H1 (cell line): Measurements from ENCODE around the gene CHST11. TPM values are rescaled to one million over a fixed set of nuclear protein-coding genes. Genes with fewer than 3 reads are reported as not detected.

Source experiments
- CTCF ChIA-PET: fragments of 300-600 bp; sonication (Branson Sonifier 250); formaldehyde crosslinking; loops from one replicate; lab custom pipeline; 2021; ENCODE audit not compliant: partially characterized antibody; lab: Charles Lee
- POLR2A ChIA-PET: fragments of 300-600 bp; sonication (Branson Sonifier 250); formaldehyde crosslinking; loops from one replicate; lab custom pipeline; 2021; ENCODE audit warnings: inconsistent platforms; ENCODE audit not compliant: partially characterized antibody; lab: Charles Lee
- DNase-seq, 2 experiments: peaks; one replicate each; pipeline versions ENCODE4 v3.0.0 to v3.0.0-alpha.2; 2010 to 2022; ENCODE audit warnings: low spot score in 2 of 2, low read depth in 1 of 2, mixed read lengths in 1 of 2
- FAIRE-seq: peaks from 2 replicates; lab custom pipeline; 2011; peaks lifted over from hg19 to GRCh38; lab: Jason Lieb, UNC
- H2AFZ ChIP-seq: 2 replicates; pipeline ENCODE4 v1.8.1; 2012; ENCODE audit warnings: low read length, inconsistent platforms
- H2AK5ac ChIP-seq: 2 replicates; pipeline ENCODE4 v1.6.1; 2013; ENCODE audit warnings: low read depth, low read length
- H2BK120ac ChIP-seq: replicated peaks from 2 replicates; pipeline ENCODE3; 2013; ENCODE audit warnings: low read depth, low read length, inconsistent platforms
- H2BK12ac ChIP-seq: 2 replicates; pipeline ENCODE4 v1.6.1; 2013; ENCODE audit warnings: low read depth, low read length
- H2BK15ac ChIP-seq: 2 replicates; pipeline ENCODE4 v1.6.1; 2013; ENCODE audit warnings: low read length
- H2BK20ac ChIP-seq: 2 replicates; pipeline ENCODE4 v1.6.1; 2013; ENCODE audit warnings: low read length
- H2BK5ac ChIP-seq: 2 replicates; pipeline ENCODE4 v1.6.1; 2013; ENCODE audit warnings: low read depth, low read length
- H3K14ac ChIP-seq: 2 replicates; pipeline ENCODE4 v1.6.1; 2013; ENCODE audit warnings: inconsistent platforms; ENCODE audit not compliant: insufficient read length
- H3K18ac ChIP-seq: 2 replicates; pipeline ENCODE4 v1.6.1; 2013; ENCODE audit warnings: low read length; ENCODE audit errors: extremely low read depth
- H3K23ac ChIP-seq: 2 replicates; pipeline ENCODE4 v1.6.1; 2013; ENCODE audit warnings: inconsistent platforms; ENCODE audit not compliant: insufficient read length
- H3K23me2 ChIP-seq: 2 replicates; pipeline ENCODE4 v1.6.1; 2013; ENCODE audit warnings: low read depth, low read length
- H3K27ac ChIP-seq: 2 replicates; pipeline ENCODE4 v1.6.1; 2011; ENCODE audit warnings: low read depth, low read length, inconsistent platforms
- H3K27me3 ChIP-seq, 4 experiments: replicated peaks in 1 of 4; 1 replicate in 1 of 4; 2 replicates in 3 of 4; pipeline versions ENCODE4 v1.6.1 to v1.8.1; 2011 to 2013; ENCODE audit warnings: low read length in 3 of 4, mild to moderate bottlenecking in 3 of 4, inconsistent platforms in 2 of 4, mixed read lengths in 2 of 4, moderate library complexity in 1 of 4; ENCODE audit not compliant: control insufficient read depth in 3 of 4, insufficient read depth in 3 of 4; ENCODE audit errors: extremely low read depth in 1 of 4
- H3K36me3 ChIP-seq, 4 experiments: 2 replicates each; pipeline versions ENCODE4 v1.6.1 to v1.8.1; 2011 to 2013; ENCODE audit warnings: mild to moderate bottlenecking in 4 of 4, low read length in 3 of 4, moderate library complexity in 2 of 4, control low read depth in 1 of 4, inconsistent platforms in 1 of 4; ENCODE audit not compliant: insufficient read depth in 4 of 4, control insufficient read depth in 2 of 4
- H3K4ac ChIP-seq: replicated peaks from 2 replicates; pipeline ENCODE3; 2013; ENCODE audit warnings: low read length, low read depth, mixed read lengths, inconsistent platforms; ENCODE audit not compliant: insufficient read length
- H3K4me1 ChIP-seq, 4 experiments: replicated peaks in 1 of 4; 1 replicate in 1 of 4; 2 replicates in 3 of 4; pipeline versions ENCODE4 v1.6.1 to v1.8.1; 2011 to 2013; ENCODE audit warnings: low read length in 3 of 4, inconsistent platforms in 2 of 4, mixed read lengths in 1 of 4; ENCODE audit not compliant: insufficient read depth in 4 of 4, control insufficient read depth in 3 of 4
- H3K4me2 ChIP-seq, 2 experiments: 2 replicates each; pipeline versions ENCODE4 v1.6.1 to v1.8.1; 2011 to 2013; ENCODE audit warnings: low read depth in 2 of 2, low read length in 2 of 2, control low read depth in 1 of 2, inconsistent platforms in 1 of 2, mild to moderate bottlenecking in 1 of 2; ENCODE audit not compliant: insufficient read depth in 1 of 2
- H3K4me3 ChIP-seq, 4 experiments: fragments of 200-600, 300-600 bp in 1 of 4; sonication (generic), shearing (Covaris generic), sonication (Bioruptor Twin) in 1 of 4; 2 replicates each; pipeline versions ENCODE4 v1.5.1 to v1.8.1; 2011 to 2016; ENCODE audit warnings: low read length in 4 of 4, low read depth in 3 of 4, control low read depth in 2 of 4, inconsistent platforms in 2 of 4, mild to moderate bottlenecking in 2 of 4, mixed read lengths in 1 of 4, moderate library complexity in 1 of 4; ENCODE audit not compliant: insufficient read depth in 2 of 4; ENCODE audit errors: extremely low read depth in 1 of 4
- H3K56ac ChIP-seq: replicated peaks from 2 replicates; pipeline ENCODE3; 2013; ENCODE audit warnings: low read depth, mild to moderate bottlenecking, mixed read lengths, low read length, inconsistent platforms; ENCODE audit not compliant: insufficient read length
- H3K79me1 ChIP-seq: 2 replicates; pipeline ENCODE4 v1.6.1; 2013; ENCODE audit warnings: low read depth, low read length, control low read depth
- H3K79me2 ChIP-seq, 2 experiments: 2 replicates each; pipeline versions ENCODE4 v1.6.1 to v1.8.1; 2012 to 2013; ENCODE audit warnings: low read length in 2 of 2, mild to moderate bottlenecking in 2 of 2, inconsistent platforms in 1 of 2; ENCODE audit not compliant: insufficient read depth in 2 of 2, control insufficient read depth in 1 of 2
- H3K9ac ChIP-seq, 4 experiments: replicated peaks in 1 of 4; 1 replicate in 1 of 4; 2 replicates in 3 of 4; pipeline versions ENCODE4 v1.6.1 to v1.8.1; 2011 to 2013; ENCODE audit warnings: low read depth in 3 of 4, low read length in 3 of 4, control low read depth in 2 of 4, mild to moderate bottlenecking in 2 of 4, moderate library complexity in 2 of 4, inconsistent platforms in 1 of 4; ENCODE audit errors: extremely low read depth in 1 of 4
- H3K9me3 ChIP-seq, 2 experiments: 2 replicates each; pipeline versions ENCODE4 v1.6.1 to v1.8.1; 2012 to 2013; ENCODE audit warnings: mild to moderate bottlenecking in 2 of 2, moderate library complexity in 2 of 2, control low read depth in 1 of 2, inconsistent platforms in 1 of 2, low read depth in 1 of 2, low read length in 1 of 2, mixed read lengths in 1 of 2; ENCODE audit not compliant: insufficient read depth in 2 of 2
- H4K20me1 ChIP-seq, 2 experiments: replicated peaks in 1 of 2; 2 replicates each; pipeline versions ENCODE3 to v1.8.1; 2011 to 2013; ENCODE audit warnings: inconsistent platforms in 2 of 2, low read length in 2 of 2, mild to moderate bottlenecking in 1 of 2; ENCODE audit not compliant: insufficient read depth in 2 of 2, control insufficient read depth in 1 of 2
- H4K5ac ChIP-seq: 2 replicates; pipeline ENCODE4 v1.6.1; 2013; ENCODE audit warnings: low read length, low read depth, mixed read lengths, inconsistent platforms; ENCODE audit not compliant: insufficient read length
- H4K8ac ChIP-seq: 2 replicates; pipeline ENCODE4 v1.8.0; 2013; ENCODE audit warnings: mild to moderate bottlenecking, moderate library complexity, low read length, inconsistent platforms; ENCODE audit not compliant: insufficient read depth; ENCODE audit errors: extremely low read depth
- H4K91ac ChIP-seq: replicated peaks from 2 replicates; pipeline ENCODE3; 2013; ENCODE audit warnings: low read length, mixed read lengths, inconsistent platforms; ENCODE audit not compliant: insufficient read length
- GABPA ChIP-seq: IDR thresholded peaks from 2 replicates; pipeline ENCODE4 v1.6.1; 2011; ENCODE audit warnings: mild to moderate bottlenecking, low read length, moderate library complexity, borderline replicate concordance; ENCODE audit not compliant: insufficient read depth
- JUND ChIP-seq: IDR thresholded peaks from 2 replicates; pipeline ENCODE4 v1.6.1; 2011; ENCODE audit warnings: mild to moderate bottlenecking, improper control_type of control experiment, low read length
- NRF1 ChIP-seq: IDR thresholded peaks from 2 replicates; pipeline ENCODE4 v1.6.1; 2011; ENCODE audit warnings: mild to moderate bottlenecking, low read depth, low read length, improper control_type of control experiment
- SP1 ChIP-seq: IDR thresholded peaks from 2 replicates; pipeline ENCODE4 v1.6.1; 2011; ENCODE audit warnings: low read depth, low read length
- TEAD4 ChIP-seq: IDR thresholded peaks from 2 replicates; pipeline ENCODE4 v1.6.1; 2012; ENCODE audit warnings: low read depth, low read length, inconsistent platforms, mixed read lengths
- WGBS, 2 experiments: shearing (Covaris generic) in 1 of 2; methylation state at CpG; one replicate each; pipeline versions ENCODE4 v1.1.6 to v1.1.7; 2013 to 2015; ENCODE audit warnings: low lambda C conversion rate in 2 of 2, mixed read lengths in 2 of 2, inconsistent platforms in 1 of 2, low coverage in 1 of 2, missing lambda C conversion rate in 1 of 2; ENCODE audit not compliant: insufficient replicate concordance in 2 of 2, insufficient coverage in 1 of 2, insufficient read length in 1 of 2; ENCODE audit errors: extremely low coverage in 1 of 2, missing lambda C conversion rate in 1 of 2; 5-methylcytosine and 5-hydroxymethylcytosine counted together
- polyA plus RNA-seq, 7 experiments: library from polyadenylated mRNA; depleted of rRNA in 3 of 7; stranded (reverse) in 5 of 7; unstranded in 2 of 7; fragments of >200 nt in 5 of 7; fragments of 200-250 nt in 2 of 7; gene quantifications; 1 replicate in 5 of 7; 2 replicates in 1 of 7; 4 replicates in 1 of 7; pipeline versions ENCODE4 v1.2.1 to v1.2.3, GENCODE V29; 2011 to 2013; ENCODE audit warnings: missing spikeins in 2 of 7, mixed read lengths in 2 of 7
- total RNA-seq: library from RNA; stranded (reverse); fragmentation: NEBNext Ultra II Directional; extraction: Animal tissue kit (Norgen Biotek cat#: 25700); gene quantifications from 2 replicates; pipeline ENCODE4 v1.2.1, GENCODE V29; 2021

Gene CHST11
- total and polyA plus RNA-seq, 2 of the 8 experiments (the other 6 are each of a cell fraction or from before 2014, with no cell fraction given) = 14.4 to 20.8 TPM

- no peak overlapping the region for H2AFZ ChIP-seq
- POLR2A ChIA-PET = no interaction called here
Measured at GRCh38 chr12:104454997-104455396, 1.8 kb upstream of the CHST11 start.

More at GRCh38 chr12:104454997-104455396, 1.8 kb upstream of the CHST11 start:
- 0 out of 2 replicates have a peak overlapping the region, but pooled peaks have one; percentile 14 for H2BK15ac ChIP-seq
- no peak overlapping the region for H3K23ac ChIP-seq
- TF ChIP-seq NRF1 (no peak), JUND (no peak), TEAD4 (no peak), SP1 (no peak), GABPA (no peak)
- no peak overlapping the region for H2BK5ac ChIP-seq
- 100% methylated on average over 1 of the region's 1 CpG; no CpG with 5 or more reads in 1 of the 2 experiments for WGBS, 2 experiments
- H3K27ac ChIP-seq = no peak overlapping the region
- no peak overlapping the region for H3K14ac ChIP-seq
- FAIRE-seq (no peak), DNase-seq (no peak)
- peaks cover 0 to 31% (median 18%) of the 10 kb centered on the region in 4 experiments; a peak in 6 of 7 replicates for H3K27me3 ChIP-seq
- no peak overlapping the region for H3K9ac ChIP-seq
- no peak overlapping the region for H2BK120ac ChIP-seq
- H3K4me2 ChIP-seq = no peak overlapping the region; a peak in 1 of 4 replicates
- H3K56ac ChIP-seq = no peak overlapping the region
- no peak overlapping the region for H3K4me3 ChIP-seq
- peaks cover 0 to 14% of the 10 kb centered on the region in 2 experiments; a peak in 1 of 4 replicates for H3K79me2 ChIP-seq
- no peaks in the 10 kb centered on the region for H3K9me3 ChIP-seq
- H3K23me2 ChIP-seq = peaks cover 13% of the 10 kb centered on the region
- peaks cover 0 to 4% of the 10 kb centered on the region in 2 experiments for H4K20me1 ChIP-seq
- H4K91ac ChIP-seq = no peak overlapping the region
- H2BK12ac ChIP-seq = no peak overlapping the region; the same call in 1 of the 2 replicates
- CTCF ChIA-PET = no interaction called here
- H4K5ac ChIP-seq = no peak overlapping the region
- peaks cover 8 to 17% (median 11%) of the 10 kb centered on the region in 4 experiments; a peak in 6 of 7 replicates for H3K4me1 ChIP-seq
- no peak overlapping the region for H2AK5ac ChIP-seq
- no peak overlapping the region for H3K4ac ChIP-seq
- no peak overlapping the region for H2BK20ac ChIP-seq
- no peak overlapping the region for H4K8ac ChIP-seq
- H3K79me1 ChIP-seq = peaks cover 3% of the 10 kb centered on the region; the same call in 1 of the 2 replicates
- no peaks in the 10 kb centered on the region for H3K36me3 ChIP-seq
- no peak overlapping the region for H3K18ac ChIP-seq
